ENCODE measurements around the gene LKAAEAR1. TPM values are rescaled to one million over a fixed set of nuclear protein-coding genes. Genes with fewer than 3 reads are reported as not detected.
A peak's percentile ranks its signal among the peaks of the same experiment; 100 is the strongest.

Gene LKAAEAR1
- total RNA-seq, 3 donors from 2014 or later (not counting 1 experiment from before 2014, with no cell fraction given) = not detected

- 60% methylated on average over 12 of the region's 12 CpGs for WGBS (ENCODE audit: insufficient coverage)
- H3K27ac Mint-ChIP-seq = no peak overlapping the region
- TF ChIP-seq CTCF (IDR thresholded peaks at IDR 0.05) = no peak
- no peak overlapping the region for H3K4me3 Mint-ChIP-seq
- intact Hi-C loops (cut with micrococcal nuclease) = no loop called here
- no peaks in the 10 kb centered on the region for H3K27me3 Mint-ChIP-seq (ENCODE audit: low read depth in 2 of 2)
- H3K4me1 ChIP-seq (ENCODE audit: control insufficient read depth, insufficient read depth, low read length) = peaks cover 65% of the 10 kb centered on the region
- H3K4me1 Mint-ChIP-seq = peaks cover 29 to 59% of the 10 kb centered on the region in 2 donors
- H3K36me3 Mint-ChIP-seq = no peaks in the 10 kb centered on the region
- DNase-seq (no peak), ATAC-seq (no peak)
- H3K27me3 ChIP-seq (ENCODE audit: control insufficient read depth, insufficient read depth, low read length) = no peaks in the 10 kb centered on the region
- no peaks in the 10 kb centered on the region for H3K9me3 ChIP-seq (ENCODE audit: control insufficient read depth, insufficient read depth, low read length)
- no peaks in the 10 kb centered on the region for H3K9me3 Mint-ChIP-seq
- H3K36me3 ChIP-seq (ENCODE audit: control insufficient read depth, insufficient read depth, low read length) = peaks cover 19% of the 10 kb centered on the region
- H3K4me3 ChIP-seq (ENCODE audit: low read length) = no peak overlapping the region
- no peak overlapping the region for H3K27ac ChIP-seq (ENCODE audit: low read length)
Observed at GRCh38 chr20:64068386-64069208, 15.6 kb downstream of the LKAAEAR1 start.

GRCh38 chr20:64067733-64068307 is 16.4 kb downstream of the LKAAEAR1 start:
- Histone ChIP-seq H3K4me1 (ENCODE audit: control insufficient read depth, insufficient read depth, low read length) (peaks cover 70% of the 10 kb centered on the region), H3K36me3 (ENCODE audit: control insufficient read depth, insufficient read depth, low read length) (peaks cover 11% of the 10 kb centered on the region), H3K27ac (ENCODE audit: low read length) (no peak overlapping the region), H3K27me3 (ENCODE audit: control insufficient read depth, insufficient read depth, low read length) (no peaks in the 10 kb centered on the region), H3K9me3 (ENCODE audit: control insufficient read depth, insufficient read depth, low read length) (no peaks in the 10 kb centered on the region), H3K4me3 (ENCODE audit: low read length) (no peak overlapping the region)
- H3K27me3 Mint-ChIP-seq (ENCODE audit: low read depth in 2 of 2) = no peaks in the 10 kb centered on the region
- ATAC-seq (no peak), DNase-seq (no peak)
- TF ChIP-seq CTCF (IDR thresholded peaks at IDR 0.05) = no peak
- WGBS (ENCODE audit: insufficient coverage) = 69% methylated on average over 12 of the region's 12 CpGs
- H3K4me3 Mint-ChIP-seq = peak overlapping the region; percentile 21
- H3K27ac Mint-ChIP-seq = peak overlapping the region in 1 of 2 donors; percentile 87
- no peaks in the 10 kb centered on the region for H3K9me3 Mint-ChIP-seq
- no peaks in the 10 kb centered on the region for H3K36me3 Mint-ChIP-seq
- H3K4me1 Mint-ChIP-seq = peaks cover 30 to 64% of the 10 kb centered on the region in 2 donors
- intact Hi-C loops (cut with micrococcal nuclease) = no loop called here

DNA sequence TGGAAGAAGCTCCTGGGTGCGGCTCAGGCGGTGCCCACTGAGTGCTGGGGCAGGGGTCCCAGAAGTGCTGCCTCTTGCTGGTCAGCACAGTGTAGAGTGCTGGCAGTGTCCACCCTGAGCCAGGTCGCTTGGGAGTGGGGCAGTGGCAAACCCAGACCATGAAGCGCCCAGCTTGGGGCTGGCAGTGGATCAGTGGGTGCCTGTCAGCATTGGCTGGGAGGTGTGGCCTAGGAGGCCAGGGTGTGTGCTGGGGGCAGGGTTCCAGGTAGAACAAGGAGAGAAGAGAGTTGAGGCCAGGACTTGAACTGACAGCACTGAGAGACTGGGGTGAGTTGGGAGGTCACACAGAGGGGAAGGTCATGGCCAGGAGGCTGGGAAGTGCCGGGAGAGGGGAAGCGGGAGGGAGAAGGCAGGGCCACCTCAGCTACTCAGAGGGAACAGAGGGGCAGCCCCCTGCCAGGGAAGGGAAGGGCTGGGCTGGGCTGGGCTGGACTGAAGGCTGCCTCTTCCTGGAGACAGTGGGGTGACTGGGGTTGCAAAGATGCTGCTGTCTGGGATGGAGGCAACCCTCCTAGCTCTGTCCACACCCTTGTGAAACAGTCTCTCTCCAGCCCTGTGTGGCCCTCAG is 17.1 kb downstream of the LKAAEAR1 start:
- no peaks in the 10 kb centered on the region for H3K27me3 ChIP-seq (ENCODE audit: control insufficient read depth, insufficient read depth, low read length)
- H3K27me3 Mint-ChIP-seq (ENCODE audit: low read depth in 2 of 2) = no peaks in the 10 kb centered on the region
- H3K4me1 Mint-ChIP-seq = peaks cover 30 to 63% of the 10 kb centered on the region in 2 donors
- no peak overlapping the region for H3K4me3 ChIP-seq (ENCODE audit: low read length)
- peaks cover 77% of the 10 kb centered on the region for H3K4me1 ChIP-seq (ENCODE audit: control insufficient read depth, insufficient read depth, low read length)
- peaks cover 6% of the 10 kb centered on the region for H3K36me3 ChIP-seq (ENCODE audit: control insufficient read depth, insufficient read depth, low read length)
- H3K9me3 Mint-ChIP-seq = no peaks in the 10 kb centered on the region
- DNase-seq = no peak
- no peaks in the 10 kb centered on the region for H3K9me3 ChIP-seq (ENCODE audit: control insufficient read depth, insufficient read depth, low read length)
- WGBS (ENCODE audit: insufficient coverage) = 94% methylated on average over 6 of the region's 6 CpGs
- H3K4me3 Mint-ChIP-seq = peak overlapping the region; percentile 21
- intact Hi-C loops (cut with micrococcal nuclease) = no loop called here
- no peak for TF ChIP-seq CTCF (IDR thresholded peaks at IDR 0.05)
- H3K27ac Mint-ChIP-seq = peak overlapping the region in 1 of 2 donors; percentile 87
- no peak overlapping the region for H3K27ac ChIP-seq (ENCODE audit: low read length)
- no peak for ATAC-seq
- no peaks in the 10 kb centered on the region for H3K36me3 Mint-ChIP-seq

Data from natural killer cell (primary cell).